OCI-LY7 (cell line): ENCODE data around the gene LSG1. TPM values are rescaled to one million over a fixed set of nuclear protein-coding genes. Genes with fewer than 3 reads are reported as not detected.

Experiments
- BruUV-seq: library from RNA; stranded (reverse); fragments of 400-500 nt; replicated peaks from 2 replicates; lab custom pipeline; 2021; lab: Mats Ljungman, UMichigan
- CTCF ChIA-PET: fragments of 300-600 bp; sonication (Branson Sonifier 250); formaldehyde crosslinking; loops from one replicate; lab custom pipeline; 2022; ENCODE audit warnings: antibody characterized with exemption; ENCODE audit not compliant: unreplicated experiment; lab: Charles Lee
- POLR2A ChIA-PET: fragments of 300-600 bp; sonication (Branson Sonifier 250); formaldehyde crosslinking; loops from one replicate; lab custom pipeline; 2022; ENCODE audit warnings: antibody characterized with exemption; lab: Charles Lee
- DNase-seq: peaks from one replicate; pipeline ENCODE4 v3.0.0-alpha.2; 2015; ENCODE audit warnings: low spot score
- H2AFZ ChIP-seq: fragments of 200-600 bp; sonication (generic), shearing (Covaris generic); 2 replicates; pipeline ENCODE4 v1.6.1; 2014; ENCODE audit warnings: mild to moderate bottlenecking, antibody characterized with exemption, low read length, moderate library complexity
- H3K27ac ChIP-seq: fragments of 200-600 bp; sonication (generic); 2 replicates; pipeline ENCODE4 v1.5.1; 2014; ENCODE audit warnings: mixed run types, low read depth, mild to moderate bottlenecking, moderate library complexity, low read length, inconsistent platforms; ENCODE audit not compliant: poor library complexity, severe bottlenecking
- H3K36me3 ChIP-seq: fragments of 200-600 bp; sonication (generic); 2 replicates; pipeline ENCODE4 v1.6.1; 2014; ENCODE audit warnings: mild to moderate bottlenecking, antibody characterized with exemption, low read length, moderate library complexity, mixed read lengths; ENCODE audit not compliant: insufficient read depth
- H3K4me1 ChIP-seq: fragments of 200-600 bp; sonication (generic); 2 replicates; pipeline ENCODE4 v1.5.1; 2014; ENCODE audit warnings: mild to moderate bottlenecking, low read length; ENCODE audit not compliant: insufficient read depth, poor library complexity, severe bottlenecking
- H3K4me2 ChIP-seq: fragments of 200-600 bp; sonication (generic); 2 replicates; pipeline ENCODE4 v1.6.1; 2014; ENCODE audit warnings: mild to moderate bottlenecking, low read length
- H3K4me3 ChIP-seq: fragments of 200-600 bp; sonication (generic); 2 replicates; pipeline ENCODE4 v1.5.1; 2014; ENCODE audit warnings: mild to moderate bottlenecking, low read depth, low read length; ENCODE audit not compliant: poor library complexity, severe bottlenecking
- H3K79me2 ChIP-seq: fragments of 200-600 bp; sonication (generic); 2 replicates; pipeline ENCODE4 v1.6.1; 2016; ENCODE audit warnings: low read depth, mild to moderate bottlenecking, low read length, moderate library complexity, mixed read lengths; ENCODE audit not compliant: insufficient read depth
- H3K9me2 ChIP-seq: fragments of 200-600 bp; sonication (generic); 2 replicates; pipeline ENCODE4 v1.6.1; 2016; ENCODE audit warnings: mild to moderate bottlenecking, low read length, mixed read lengths; ENCODE audit not compliant: insufficient read depth
- H3K9me3 ChIP-seq: fragments of 200-600 bp; sonication (generic); 2 replicates; pipeline ENCODE4 v1.6.1; 2014; ENCODE audit warnings: mild to moderate bottlenecking, mixed run types, low read length, mixed read lengths
- H4K20me1 ChIP-seq: fragments of 200-600 bp; sonication (generic); 2 replicates; pipeline ENCODE4 v1.6.1; 2014; ENCODE audit warnings: mild to moderate bottlenecking, antibody characterized with exemption, low read length, moderate library complexity, mixed read lengths; ENCODE audit not compliant: insufficient read depth
- CTCF ChIP-seq: fragments of 200-600 bp; sonication (generic); conservative IDR thresholded peaks from 2 replicates; pipeline ENCODE4 v1.5.1; 2014; ENCODE audit warnings: mild to moderate bottlenecking, antibody characterized with exemption, low read length, moderate library complexity, mixed read lengths
- EZH2phosphoT487 ChIP-seq: fragments of 200-600 bp; sonication (generic); IDR thresholded peaks from 2 replicates; pipeline ENCODE4 v1.6.1; 2018; ENCODE audit warnings: low read depth, borderline replicate concordance, mild to moderate bottlenecking, mixed run types, antibody characterized with exemption, low read length, moderate library complexity, mixed read lengths
- intact Hi-C: fragments of 100-400 bp; cut with micrococcal nuclease; formaldehyde crosslinking; loops from one replicate; pipeline ENCODE4 v1.10.0; 2022; ENCODE audit not compliant: unreplicated experiment
- total RNA-seq, 2 experiments: library from RNA; depleted of rRNA in 1 of 2; stranded (reverse); fragments of >200 nt in 1 of 2; shearing (Covaris generic) in 1 of 2; gene quantifications; 2 replicates each; pipeline ENCODE4 v1.2.3, GENCODE V29; 2014 to 2022

Gene LSG1
- total RNA-seq, 2 experiments from 2014 or later: 44.4 to 52.9 TPM

GRCh38 chr3:194696702-194697101, 24.7 kb upstream of the LSG1 start:
- no peak overlapping the region for H3K4me3 ChIP-seq
- H3K4me1 ChIP-seq: peaks cover 34% of the 10 kb centered on the region
- no TSS peak for BruUV-seq
- H3K9me2 ChIP-seq: no peaks in the 10 kb centered on the region
- no peak overlapping the region for H2AFZ ChIP-seq
- H3K36me3 ChIP-seq: no peaks in the 10 kb centered on the region; the same call in 1 of the 2 replicates
- no peak overlapping the region for H3K4me2 ChIP-seq
- intact Hi-C loops: no loop called here
- no peaks in the 10 kb centered on the region for H3K79me2 ChIP-seq
- no peak overlapping the region for H3K27ac ChIP-seq
- no peaks in the 10 kb centered on the region for H4K20me1 ChIP-seq
- CTCF ChIA-PET: interaction anchor here (0.7 kb wide), 1 partner anchor 9 kb away, joined by 3 read pairs; no protein-coding TSS in a partner anchor
- POLR2A ChIA-PET: no interaction called here
- H3K9me3 ChIP-seq: peaks cover 12% of the 10 kb centered on the region
- TF ChIP-seq CTCF (no peak), EZH2phosphoT487 (no peak)
- DNase-seq: no peak

- intact Hi-C loops: loop anchor here (1.0 kb wide), 1 partner anchor 46 kb away; no protein-coding TSS in a partner anchor
- no peaks in the 10 kb centered on the region for H3K9me2 ChIP-seq
- no peak for TF ChIP-seq CTCF
- TF ChIP-seq EZH2phosphoT487: no peak
- peaks cover 81% of the 10 kb centered on the region for H3K4me1 ChIP-seq
- no peaks in the 10 kb centered on the region; the same call in 1 of the 2 replicates for H3K36me3 ChIP-seq
- peak overlapping the region; percentile 16; the same call in 1 of the 2 replicates for H2AFZ ChIP-seq
- DNase-seq: peak; percentile 97
- peak overlapping the region; percentile 47 for H3K4me3 ChIP-seq
- peak overlapping the region; percentile 94 for H3K27ac ChIP-seq
- BruUV-seq: no TSS peak
- CTCF ChIA-PET: interaction anchor here (0.6 to 0.7 kb wide), 2 partner anchors 9 to 659 kb away, joined by 3 read pairs; no protein-coding TSS in a partner anchor
- H3K4me2 ChIP-seq: peak overlapping the region; percentile 77
- H3K9me3 ChIP-seq: no peaks in the 10 kb centered on the region
- no peaks in the 10 kb centered on the region for H4K20me1 ChIP-seq
- H3K79me2 ChIP-seq: peaks cover 7% of the 10 kb centered on the region; the same call in 1 of the 2 replicates
- POLR2A ChIA-PET: interaction anchor here (0.5 to 2.1 kb wide), 11 partner anchors 8 to 645 kb away, joined by 3 to 13 read pairs (median 4); no protein-coding TSS in a partner anchor
Observed at GRCh38 chr3:194691481-194692283, 19.7 kb upstream of the LSG1 start.
